ENCODE results near the gene EIF2AK2. TPM values are rescaled to one million over a fixed set of nuclear protein-coding genes. Genes with fewer than 3 reads are reported as not detected.

The EIF2AK2 gene
- total and polyA plus RNA-seq, 10 of the 15 experiments (the other 5 are each of a cell fraction or from before 2014, with no cell fraction given), result 16.2 to 81.4 (median 63.3) TPM

- peak; percentile 84 for TF ChIP-seq ZNF687 (IDR thresholded peaks at IDR 0.05)
- TF ChIP-seq BRCA1 (IDR thresholded peaks at IDR 0.05; ENCODE audit: low read depth, low read length), result no peak
- TF ChIP-seq NR2F1 (conservative IDR thresholded peaks at IDR 0.05), result 0 out of 2 replicates have a peak, but pooled peaks have one; percentile 51
- peak; percentile 97 for TF ChIP-seq IKZF1 (conservative IDR thresholded peaks at IDR 0.05)
- TF ChIP-seq MEF2A (IDR thresholded peaks at IDR 0.05; ENCODE audit: insufficient read depth, low read depth, low read length), result no peak
- 0 out of 2 replicates have a peak, but pooled peaks have one; percentile 18 for TF ChIP-seq TCF3 (IDR thresholded peaks at IDR 0.05; ENCODE audit: borderline replicate concordance, insufficient read depth, low read depth, low read length)
- TF ChIP-seq BHLHE40 (IDR thresholded peaks at IDR 0.05; ENCODE audit: borderline replicate concordance in 1 of 2, low read depth in 2 of 2, low read length in 1 of 2), result peak in 1 of 2 experiments; percentile 50; a peak in 2 of 4 replicates
- TF ChIP-seq RELB (IDR thresholded peaks at IDR 0.05; ENCODE audit: low read depth), result peak; percentile 79
- 0 out of 2 replicates have a peak, but pooled peaks have one; percentile 8 for TF ChIP-seq HSF1 (IDR thresholded peaks at IDR 0.05; ENCODE audit: low read depth, low read length)
- TF ChIP-seq POLR2AphosphoS2 (IDR thresholded peaks at IDR 0.05; ENCODE audit: low read depth, low read length), result 0 out of 2 replicates have a peak, but pooled peaks have one; percentile 50
- peak; percentile 77 for TF ChIP-seq POLR2AphosphoS5 (IDR thresholded peaks at IDR 0.05; ENCODE audit: low read length)
- TF ChIP-seq MAX (IDR thresholded peaks at IDR 0.05; ENCODE audit: low read depth, low read length), result peak; percentile 24; the same call in 1 of the 2 replicates
- no peak for TF ChIP-seq CEBPZ (IDR thresholded peaks at IDR 0.05; ENCODE audit: low read depth, low read length)
- peak; percentile 51; the same call in 1 of the 2 replicates for TF ChIP-seq TAF1 (IDR thresholded peaks at IDR 0.05; ENCODE audit: borderline replicate concordance, low read depth, low read length)
Observed at GRCh38 chr2:37083873-37084794, 72.6 kb downstream of the EIF2AK2 start, which contains the start of the genes GPATCH11 and HEATR5B (continued).

All from GM12878 (cell line).